ENCODE results near the gene SLC1A7.
"Not testable (repeated sequence)": the region's sequence is repeated elsewhere in the genome, so short reads cannot be mapped to it uniquely, and the experiment has no call there.

The SLC1A7 gene

DNA sequence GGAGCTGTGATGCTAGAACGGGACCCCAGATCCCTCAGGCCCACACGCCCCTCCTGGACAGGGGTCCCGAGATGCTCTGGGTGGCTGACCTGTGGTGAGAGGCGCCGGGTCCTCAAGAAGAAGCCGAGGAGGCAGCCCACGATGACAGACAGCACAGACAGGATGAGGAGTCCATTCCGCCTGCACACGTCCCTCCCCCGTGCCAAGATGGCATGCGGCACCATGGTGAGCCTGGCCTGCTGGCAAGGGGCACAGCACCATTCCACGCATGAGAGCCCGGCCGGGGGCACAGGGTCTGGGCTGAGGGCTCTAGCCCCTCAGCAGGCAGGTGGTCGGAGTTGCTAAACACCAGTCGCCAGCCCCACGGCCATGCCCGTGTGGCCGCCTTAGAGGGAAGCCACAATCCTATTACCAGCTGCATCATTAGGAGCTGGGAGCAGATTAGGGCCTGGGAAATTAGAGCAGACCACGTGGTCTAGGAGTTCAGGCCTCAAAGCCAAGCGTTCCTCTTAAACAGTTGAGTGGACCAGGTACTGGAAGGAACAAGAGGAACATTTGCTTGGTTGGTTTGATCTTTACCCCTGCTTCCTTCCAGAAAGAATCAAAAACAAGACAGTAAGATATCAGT is at the start of gene SLC1A7:
Gene SLC1A7, minus strand, starts transcription at position 413 of the 628 bp plus-strand sequence. Its CDS starts 189 bp downstream, at position 224.
- no peak for DNase-seq (ENCODE audit: low spot score)

DNA sequence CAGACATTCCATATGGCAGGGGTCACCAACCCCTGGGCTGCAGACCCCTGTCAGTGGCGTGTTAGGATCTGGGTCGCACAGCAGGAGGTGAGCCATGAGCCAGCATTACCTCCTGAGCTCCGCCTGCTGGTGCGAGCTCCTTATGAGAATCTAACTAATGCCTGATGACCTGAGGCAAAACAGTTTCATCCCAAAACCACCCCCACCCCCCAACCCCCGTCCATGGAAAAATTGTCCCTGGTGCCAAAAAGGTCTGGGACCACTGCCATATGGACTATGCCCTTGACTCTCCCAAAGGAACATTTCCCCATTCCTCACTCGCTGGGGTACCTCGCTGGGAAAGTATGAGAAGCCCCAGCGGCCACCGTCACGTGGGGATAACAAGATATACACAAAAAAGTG is 47.8 kb upstream of the SLC1A7 start:
- no peak for DNase-seq (ENCODE audit: low spot score)

DNA sequence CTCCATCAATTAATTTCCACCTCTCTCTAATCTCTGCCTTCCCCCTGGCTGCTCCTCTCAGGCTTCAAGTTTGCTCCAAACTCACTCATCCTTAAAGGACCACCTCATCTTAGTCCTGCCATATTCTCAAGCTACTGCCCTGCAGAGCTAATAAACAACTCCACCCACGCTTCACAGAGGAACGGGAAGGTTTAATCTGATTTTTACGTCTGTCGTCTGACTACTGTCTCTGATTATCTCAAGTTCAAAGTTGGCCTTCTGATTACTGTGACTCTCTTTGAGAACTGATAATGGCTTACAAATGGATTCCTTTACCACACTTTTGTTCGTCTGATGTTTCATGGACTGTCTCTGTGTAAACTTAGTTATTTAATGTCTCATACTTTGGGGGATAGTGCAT is 46.6 kb upstream of the SLC1A7 start:
- DNase-seq (ENCODE audit: low spot score), result no peak

DNA sequence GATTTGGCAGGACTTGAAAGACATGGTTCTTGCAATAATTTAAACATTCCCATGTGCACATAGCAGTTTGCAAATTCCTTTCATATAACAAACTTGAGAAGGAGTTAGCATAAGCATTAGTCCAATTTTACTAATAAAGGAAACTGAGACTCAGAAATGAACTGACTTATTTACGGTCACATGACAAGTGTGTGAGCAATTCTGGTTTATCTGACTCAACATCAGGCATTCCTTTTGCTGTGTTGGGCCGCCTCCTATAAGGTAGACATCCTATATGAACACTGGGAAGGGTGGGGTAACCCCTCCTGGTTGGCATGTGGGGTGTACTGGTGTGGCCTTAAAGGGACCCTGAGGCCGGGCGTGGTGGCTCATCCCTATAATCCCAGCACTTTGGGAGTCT is 45.7 kb upstream of the SLC1A7 start:
- DNase-seq (ENCODE audit: low spot score), result no peak

DNA sequence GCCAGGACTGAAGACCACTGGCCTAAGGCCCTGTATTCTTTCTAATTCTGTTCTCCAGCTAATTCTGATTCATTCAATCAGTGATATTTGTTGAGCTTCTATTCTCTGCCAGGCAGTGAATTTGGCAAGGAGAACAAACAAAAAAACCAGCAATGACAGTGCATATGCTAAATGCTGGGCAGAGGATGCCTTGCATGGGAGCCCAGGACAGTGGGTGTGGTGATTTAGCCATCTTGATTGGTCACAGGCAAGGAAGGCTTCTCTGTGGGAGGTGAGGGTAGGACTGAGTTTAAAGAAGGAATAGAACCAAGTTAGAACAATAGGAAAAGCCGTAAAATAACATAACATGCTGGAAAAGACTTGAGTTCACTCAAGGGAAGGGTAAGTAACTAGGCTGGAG is 45.0 kb upstream of the SLC1A7 start:
- no peak for DNase-seq (ENCODE audit: low spot score)

DNA sequence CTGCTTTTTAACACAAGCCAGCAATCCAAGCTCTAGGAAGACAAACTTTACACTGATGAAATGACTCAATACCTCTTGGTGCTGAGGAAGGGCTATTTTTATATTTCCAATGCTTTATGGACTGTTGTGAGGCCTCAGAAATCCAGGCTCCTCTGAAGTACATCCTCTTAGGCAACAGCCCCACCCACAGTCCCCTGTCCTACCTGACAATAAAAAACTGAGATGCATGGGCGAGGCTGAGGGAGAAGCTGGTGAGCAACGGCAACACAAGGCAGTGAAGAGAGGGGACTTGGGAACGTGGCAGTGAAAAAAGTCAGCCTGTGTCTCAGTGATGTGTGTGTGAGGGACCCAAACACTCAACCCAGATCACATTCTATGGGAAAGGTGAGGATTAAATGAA is 44.1 kb upstream of the SLC1A7 start:
- DNase-seq (ENCODE audit: low spot score), result no peak

DNA sequence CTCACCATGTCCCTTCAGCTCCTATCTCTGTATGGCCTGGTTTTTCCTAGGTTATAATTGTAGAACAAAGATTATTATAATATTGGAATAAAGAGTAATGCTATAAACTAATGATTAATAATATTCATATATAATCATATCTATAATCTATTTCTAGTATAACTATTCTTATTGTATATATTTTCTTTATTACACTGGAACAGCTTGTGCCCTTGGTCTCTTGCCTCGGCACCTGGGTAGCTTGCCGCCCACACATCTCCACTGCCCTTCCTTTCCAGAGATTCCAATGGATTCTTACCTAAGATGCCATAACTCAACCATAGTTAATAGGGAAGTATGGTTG is 43.5 kb upstream of the SLC1A7 start:
- DNase-seq (ENCODE audit: low spot score), result not testable (repeated sequence)

DNA sequence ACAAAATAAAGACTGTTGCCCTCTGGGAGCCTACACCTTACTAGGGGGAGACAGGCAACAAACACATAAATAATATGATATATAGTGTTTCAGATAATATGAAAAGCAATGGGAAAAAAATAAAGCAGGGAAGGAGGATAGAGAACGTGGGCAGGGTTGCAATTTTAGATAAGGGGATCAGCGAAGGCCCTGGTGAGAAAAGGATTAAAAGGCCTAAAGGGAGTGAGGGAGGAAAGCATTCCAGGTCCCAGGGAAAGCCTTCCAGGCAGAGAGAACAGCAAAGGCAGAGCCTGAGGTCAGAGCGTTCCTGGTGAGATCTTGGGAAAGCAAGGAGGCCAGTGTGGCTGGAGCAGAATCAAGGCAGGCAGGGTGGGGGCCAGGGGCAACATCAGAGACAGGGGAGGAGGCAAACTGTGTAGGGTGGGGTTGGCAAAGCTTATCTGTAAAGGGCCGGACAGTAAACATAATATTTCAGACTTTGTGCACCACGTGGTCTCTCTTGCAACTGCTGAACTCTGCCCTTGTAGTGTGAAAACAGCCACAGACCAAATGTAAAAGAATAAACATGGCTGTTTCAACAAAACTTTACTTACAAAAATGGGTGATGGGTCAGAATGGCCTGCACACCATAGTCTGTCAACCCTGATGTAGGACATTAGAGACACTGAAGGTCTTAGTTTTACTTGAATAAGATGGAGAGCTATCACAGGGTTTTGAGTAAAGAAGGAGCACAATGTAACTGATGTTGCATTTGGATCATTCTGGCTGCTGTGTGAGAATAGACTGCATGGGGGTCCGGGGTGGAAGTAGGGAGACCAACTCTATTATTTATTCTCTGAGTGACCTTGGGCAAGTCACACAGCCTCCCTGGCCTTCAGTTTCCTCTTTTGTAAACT is 40.9 kb upstream of the SLC1A7 start:
- DNase-seq (ENCODE audit: low spot score), result no peak

DNA sequence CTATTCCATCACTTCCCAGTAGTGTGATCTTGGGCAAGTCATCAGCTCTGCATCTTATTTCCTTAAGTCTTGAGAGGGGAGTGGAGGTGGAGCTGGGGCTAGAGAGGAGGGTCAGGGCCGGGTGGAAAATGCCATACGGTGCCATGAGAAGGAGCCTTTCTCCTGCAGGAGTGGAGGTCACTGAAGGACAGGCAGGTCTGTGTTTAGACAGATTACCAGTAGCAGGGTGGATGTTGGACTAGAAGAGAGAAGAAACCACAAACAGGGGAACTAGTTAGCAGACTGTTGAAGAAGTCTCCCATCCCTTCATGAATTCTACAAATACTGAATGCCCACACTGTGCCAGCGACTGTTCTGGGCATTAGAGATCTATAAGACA is 40.3 kb upstream of the SLC1A7 start:
- DNase-seq (ENCODE audit: low spot score), result no peak

DNA sequence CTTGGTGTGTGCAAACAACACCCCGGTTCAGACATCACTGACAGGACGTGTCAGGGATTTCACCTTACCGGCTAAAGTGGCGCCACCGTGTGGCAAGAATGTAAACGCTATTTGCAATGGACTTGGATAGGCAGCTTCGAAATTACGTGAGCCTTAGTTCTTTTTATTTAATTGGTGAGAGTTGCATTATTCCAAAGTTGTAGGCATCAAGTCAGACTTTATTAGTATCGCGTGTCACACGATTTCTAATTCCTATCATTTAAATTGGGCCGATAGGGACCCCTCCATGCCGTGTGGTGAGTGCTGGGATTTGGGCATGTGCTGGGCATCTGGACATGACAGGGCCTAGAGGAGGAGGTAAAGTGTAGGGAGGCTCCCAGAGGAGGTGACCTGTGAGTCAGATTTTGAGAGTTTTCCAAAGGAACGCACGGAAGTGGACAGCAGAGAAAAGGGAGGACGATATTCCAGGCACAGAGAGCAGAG is 39.7 kb upstream of the SLC1A7 start:
- DNase-seq (ENCODE audit: low spot score), result peak; percentile 70

DNA sequence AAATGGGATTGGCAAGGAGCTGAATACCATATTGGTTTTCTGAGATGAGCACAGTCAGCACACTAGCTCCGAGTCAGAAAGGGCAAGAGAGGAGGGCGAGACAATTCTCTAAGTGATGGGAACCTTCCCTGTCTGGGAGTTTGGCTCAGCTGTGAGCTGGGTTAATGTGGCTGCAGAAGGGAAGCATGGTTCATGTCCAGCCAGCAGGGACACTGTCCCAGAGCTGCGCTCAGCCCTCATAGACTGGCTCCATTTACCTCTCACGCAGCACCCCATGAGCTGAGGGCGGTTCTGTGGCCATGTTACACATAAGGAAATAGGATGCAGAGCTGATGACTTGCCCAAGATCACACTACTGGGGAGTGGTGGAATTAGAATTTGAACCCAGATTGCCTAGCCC is 38.5 kb upstream of the SLC1A7 start:
- DNase-seq (ENCODE audit: low spot score), result no peak

DNA sequence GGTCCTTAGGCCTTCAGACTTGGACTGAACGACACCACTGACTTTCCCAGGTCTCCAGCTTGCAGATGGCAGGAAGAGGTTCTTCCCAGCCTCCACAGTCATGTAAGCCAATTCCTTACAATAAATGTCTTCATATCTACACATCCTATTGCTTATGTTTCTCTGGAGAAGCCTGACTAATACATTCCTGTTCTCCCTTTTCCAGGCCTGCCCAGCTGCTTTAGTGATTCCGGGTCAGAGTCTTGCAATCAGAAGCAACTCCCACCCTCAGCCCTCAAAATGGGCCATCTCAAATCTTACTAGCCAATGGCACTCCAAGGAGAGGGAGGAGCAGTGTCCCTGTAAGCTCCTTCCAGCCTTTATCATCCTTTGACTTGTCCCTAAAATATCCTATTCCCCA is 37.8 kb upstream of the SLC1A7 start:
- DNase-seq (ENCODE audit: low spot score), result no peak

DNA sequence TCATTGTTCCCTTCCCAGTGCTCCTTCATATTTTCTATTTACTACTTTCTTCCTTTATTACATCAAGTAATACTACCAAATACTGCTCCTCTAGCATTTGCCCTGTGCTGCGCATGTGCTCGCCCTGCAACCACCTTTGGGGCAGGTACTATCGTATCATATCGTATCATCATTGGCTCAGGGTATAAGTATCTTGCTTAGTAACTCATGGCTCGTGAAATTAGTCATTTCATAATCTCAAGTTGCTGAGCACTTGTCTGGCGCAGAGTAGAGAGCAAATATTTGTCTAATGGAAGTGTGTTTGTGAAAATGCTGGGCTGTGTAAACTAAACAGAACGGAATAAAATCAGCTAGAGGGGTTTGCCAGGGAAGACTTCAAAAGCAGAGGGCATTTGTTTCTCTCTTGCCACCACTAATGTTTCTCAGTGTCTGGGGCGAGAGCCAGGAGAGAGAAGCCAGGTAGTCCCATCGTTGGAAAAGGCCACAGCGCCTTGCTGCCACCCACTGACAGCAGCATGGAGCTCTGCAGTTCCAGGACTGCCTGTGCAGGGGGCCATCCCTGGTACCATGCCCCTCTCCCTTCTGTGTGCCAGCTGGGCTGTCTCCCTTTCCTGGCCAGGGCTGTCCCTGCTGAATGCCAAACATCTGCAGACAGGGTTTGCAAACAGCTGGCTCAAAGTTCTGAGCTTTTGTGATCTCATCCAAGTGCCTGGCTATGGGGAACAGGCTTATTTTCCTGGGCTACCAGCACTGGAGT is 34.2 kb upstream of the SLC1A7 start:
- peak; percentile 18 for DNase-seq (ENCODE audit: low spot score)

DNA sequence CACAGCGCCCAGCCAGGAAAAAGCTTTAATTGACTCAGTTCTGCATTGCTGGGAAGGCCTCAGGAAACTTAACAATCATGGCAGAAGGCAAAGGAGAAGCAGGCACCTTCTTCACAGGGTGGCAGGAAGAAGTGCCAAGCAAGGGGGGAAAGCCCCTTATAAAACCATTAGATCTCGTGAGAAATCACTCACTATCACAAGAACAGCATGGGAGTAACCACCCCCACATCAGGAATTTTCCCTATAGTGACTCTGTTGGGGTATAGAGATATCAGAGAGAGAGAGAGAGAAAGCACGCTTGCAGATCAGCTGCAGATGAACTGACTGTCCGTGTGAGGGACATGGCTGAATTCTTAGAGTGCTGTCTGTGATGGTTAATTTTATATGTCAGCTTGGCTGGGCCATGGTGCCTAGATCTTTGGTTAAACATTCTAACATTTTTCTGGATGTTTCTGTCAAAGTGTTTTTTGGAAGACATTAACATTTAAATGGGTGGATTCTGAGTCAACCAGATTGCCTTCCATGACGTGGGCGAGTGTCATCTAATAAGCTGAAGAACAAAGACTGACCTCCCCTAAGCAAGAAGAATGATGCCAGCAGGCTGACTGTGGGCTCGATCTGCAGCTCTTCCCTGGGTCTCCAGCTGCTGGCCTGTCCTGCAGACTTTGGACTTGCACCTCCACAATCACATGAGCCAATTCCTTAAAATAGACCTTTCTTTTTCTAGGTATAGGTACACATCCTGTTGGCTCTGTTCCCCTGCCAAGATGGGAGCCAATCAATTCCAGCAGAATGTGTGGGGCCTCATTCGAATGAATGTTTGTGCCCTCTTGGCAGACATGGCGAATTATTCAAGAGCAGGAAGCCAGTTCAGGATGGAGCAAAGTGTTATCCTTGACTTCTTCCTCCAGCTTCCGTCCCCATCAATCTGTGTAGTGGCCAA is 32.8 kb upstream of the SLC1A7 start:
- peak; percentile 23 for DNase-seq (ENCODE audit: low spot score)

DNA sequence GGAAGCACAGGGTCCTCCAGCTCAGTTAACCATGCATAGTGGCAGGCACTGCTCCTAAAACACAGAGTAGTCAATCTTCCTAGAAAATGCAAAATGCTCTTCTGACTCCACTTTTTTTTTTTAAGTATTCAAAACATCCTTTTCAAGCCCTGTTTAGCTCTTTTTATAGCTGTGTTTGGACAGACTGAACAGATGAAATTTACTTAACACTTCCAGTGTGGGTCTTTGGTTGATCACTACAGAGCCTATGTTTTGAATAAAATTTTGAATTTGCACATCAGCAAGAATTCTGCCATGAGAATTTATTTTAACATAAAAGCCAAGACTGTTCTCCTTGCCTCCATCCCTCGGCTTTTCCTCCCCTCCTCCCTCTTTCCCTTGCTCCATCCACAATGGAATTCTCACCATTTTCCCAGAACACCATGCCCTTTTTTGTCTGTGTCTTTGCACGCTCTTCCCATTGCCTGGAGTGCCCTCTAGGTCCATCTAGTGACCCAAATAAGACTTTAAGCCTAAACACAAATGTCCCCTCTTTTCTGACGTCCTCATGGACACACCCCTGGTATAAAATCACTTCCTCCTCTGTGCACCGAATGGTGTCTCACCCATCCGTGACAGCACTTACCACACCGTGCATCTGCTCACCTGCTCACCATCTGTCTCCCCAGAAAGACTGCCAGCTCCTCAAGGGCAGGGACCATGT is 30.1 kb upstream of the SLC1A7 start:
- peak; percentile 83 for DNase-seq (ENCODE audit: low spot score)

DNA sequence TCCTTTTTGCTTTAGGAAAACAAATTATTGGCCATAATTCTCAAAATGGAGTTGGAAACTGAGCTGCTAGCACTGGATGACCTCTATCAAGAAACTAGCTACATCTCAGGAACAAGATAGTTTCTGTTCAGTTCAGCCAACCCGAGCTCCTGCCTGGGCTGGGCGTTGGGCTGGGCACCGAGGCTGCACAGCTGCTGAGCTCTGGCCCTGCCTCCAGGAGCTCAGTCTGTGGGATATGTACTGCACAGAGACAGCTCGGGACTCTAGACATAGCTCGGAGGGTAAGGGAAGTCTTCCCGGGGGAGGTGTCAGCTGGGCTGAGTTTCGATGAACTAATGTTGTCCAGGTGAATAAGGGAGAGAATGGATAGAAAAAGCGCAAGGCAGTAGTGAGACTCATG is 24.5 kb upstream of the SLC1A7 start:
- DNase-seq (ENCODE audit: low spot score), result no peak

DNA sequence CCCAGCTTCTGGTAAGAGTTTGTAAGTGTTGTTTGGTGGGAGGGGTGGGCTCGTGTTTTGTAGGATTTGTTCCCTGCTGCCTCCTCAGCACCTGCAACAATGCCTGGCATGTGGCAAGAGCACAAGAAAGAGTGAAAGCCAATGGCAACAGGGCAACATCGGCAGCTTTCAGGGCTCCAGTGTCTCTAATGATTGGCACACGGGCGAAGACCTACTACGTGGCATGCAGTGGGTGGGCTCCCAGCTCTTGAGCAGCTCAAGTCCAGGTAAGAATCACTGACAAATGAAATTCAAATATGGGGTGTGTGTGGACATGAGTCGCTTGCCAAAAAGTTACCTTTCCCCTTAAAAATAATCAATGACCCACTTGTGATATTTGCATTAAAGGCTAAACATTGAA is 23.9 kb upstream of the SLC1A7 start:
- no peak for DNase-seq (ENCODE audit: low spot score)

DNA sequence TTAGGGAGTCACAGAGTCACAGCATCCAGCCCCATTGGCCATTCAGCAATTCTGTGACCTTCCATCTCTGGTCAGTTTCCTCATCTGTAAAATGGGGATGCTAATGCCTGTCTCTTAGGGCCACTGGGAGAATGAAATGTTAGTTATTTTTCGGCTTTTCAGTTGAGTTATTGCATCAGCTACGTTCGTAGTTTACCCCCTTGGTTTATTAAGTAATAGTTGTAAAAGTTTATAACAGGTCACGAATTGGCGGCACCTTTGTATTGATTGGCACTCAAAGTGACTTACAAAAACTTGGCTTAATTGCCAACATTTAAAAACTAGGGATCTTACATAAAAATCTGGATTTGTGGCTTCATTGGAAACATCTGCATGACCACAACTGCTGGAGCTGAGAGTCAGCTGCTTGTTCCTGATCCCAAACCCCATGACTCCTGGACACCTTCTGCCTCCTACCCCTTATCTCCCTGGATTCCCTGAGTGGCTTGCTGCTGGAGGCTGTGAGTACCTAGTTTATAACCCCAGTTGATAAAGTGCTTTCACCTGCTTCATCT is 23.0 kb upstream of the SLC1A7 start:
- no peak for DNase-seq (ENCODE audit: low spot score)

DNA sequence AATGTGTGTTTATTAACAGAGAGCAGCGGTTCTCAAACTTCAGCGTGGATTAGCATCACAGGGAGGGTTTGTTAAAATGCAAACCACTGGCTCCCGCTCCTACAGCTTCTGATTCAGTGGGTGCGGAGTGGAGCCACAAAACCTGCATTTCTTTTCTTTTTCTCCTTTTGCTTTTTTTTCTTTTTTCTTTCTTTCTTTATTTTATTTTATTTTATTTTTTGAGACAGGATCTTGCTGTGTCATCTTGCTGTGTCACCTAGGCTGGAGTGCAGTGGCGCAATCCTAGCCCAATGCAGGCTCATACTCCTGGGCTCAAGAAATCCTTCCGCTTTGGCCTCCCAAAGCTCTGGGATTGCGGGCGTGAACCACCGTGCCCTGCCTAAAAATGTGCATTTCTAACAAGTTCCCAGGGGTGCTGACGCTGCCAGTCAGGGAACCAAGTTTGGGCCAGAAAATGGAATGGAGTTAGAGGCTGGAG is 20.9 kb upstream of the SLC1A7 start:
- DNase-seq (ENCODE audit: low spot score), result no peak

DNA sequence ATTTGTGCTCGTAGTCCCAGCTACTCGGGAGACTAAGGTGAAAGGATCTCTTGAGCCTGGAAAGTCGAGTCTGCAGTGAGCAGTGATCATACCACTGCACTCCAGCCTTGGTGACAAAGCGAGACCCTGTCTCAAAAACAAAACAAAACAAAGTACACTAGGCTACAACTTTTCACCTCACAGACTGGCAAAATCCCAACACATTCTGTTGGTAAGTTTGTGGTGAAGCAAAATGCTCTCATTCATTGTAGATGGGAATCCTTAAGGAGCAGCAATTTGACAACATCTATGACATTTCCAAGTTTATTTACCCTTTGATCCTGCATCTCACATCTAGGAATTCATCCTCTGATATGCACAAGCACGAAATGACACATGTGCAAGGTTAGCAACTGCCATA is 20.2 kb upstream of the SLC1A7 start:
- DNase-seq (ENCODE audit: low spot score), result no peak

DNA sequence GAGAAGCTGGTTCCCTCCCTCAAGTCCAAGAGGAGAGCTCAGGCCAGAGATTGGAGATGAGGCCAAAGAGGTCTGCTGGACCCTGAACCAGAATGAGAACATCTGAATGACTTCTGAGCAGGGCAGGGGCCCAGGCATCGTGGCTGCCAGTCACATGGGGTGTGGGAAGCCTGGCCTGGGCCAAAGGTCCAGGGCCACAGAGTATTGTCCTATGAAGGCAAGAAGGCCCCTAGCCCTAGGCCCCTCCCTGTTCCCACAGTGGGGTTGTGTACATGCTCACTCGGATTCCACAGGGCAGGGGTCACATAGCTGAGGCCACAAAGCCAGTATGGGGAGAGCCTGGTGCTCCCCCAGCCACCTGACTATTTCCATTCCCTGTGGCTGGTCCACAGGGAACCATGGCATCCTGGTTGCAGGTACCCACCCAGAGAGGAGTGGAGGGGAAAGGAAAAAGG is 18.5 kb upstream of the SLC1A7 start:
- no peak for DNase-seq (ENCODE audit: low spot score)

Data from AG08395 (cell line).